ENCODE data around the gene INPP5B.
A peak's percentile ranks its signal among the peaks of the same experiment; 100 is the strongest.
"Not testable (repeated sequence)": the region's sequence is repeated elsewhere in the genome, so short reads cannot be mapped to it uniquely, and the experiment has no call there.

INPP5B gene

GRCh38 chr1:37946703-37947360 is at the start of gene INPP5B:
Gene INPP5B, minus strand, starts transcription at chr1:37947053. Its CDS starts 745 bp downstream, at chr1:37946308.
- peak; percentile 70 for DNase-seq

GRCh38 chr1:37995751-37996345 is 49.0 kb upstream of the INPP5B start:
- DNase-seq: no peak

- no peak for DNase-seq
Observed at GRCh38 chr1:37994886-37995566, 48.2 kb upstream of the INPP5B start.

GRCh38 chr1:37989361-37989930 is 42.6 kb upstream of the INPP5B start:
- DNase-seq: peak; percentile 37

GRCh38 chr1:37987679-37988078 is 40.8 kb upstream of the INPP5B start:
- no peak for DNase-seq

- no peak for DNase-seq
Observed at GRCh38 chr1:37983546-37983945, 36.7 kb upstream of the INPP5B start.

- no peak for DNase-seq
Observed at GRCh38 chr1:37978541-37978940, 31.7 kb upstream of the INPP5B start.

- not testable (repeated sequence) for DNase-seq
Observed at GRCh38 chr1:37975083-37975482, 28.2 kb upstream of the INPP5B start.

- DNase-seq: no peak
Observed at GRCh38 chr1:37974567-37974966, 27.7 kb upstream of the INPP5B start.

- DNase-seq: not testable (repeated sequence)
Observed at GRCh38 chr1:37973684-37974083, 26.8 kb upstream of the INPP5B start.

- DNase-seq: no peak
Observed at GRCh38 chr1:37965301-37965700, 18.4 kb upstream of the INPP5B start.

GRCh38 chr1:37964106-37964505 is 17.3 kb upstream of the INPP5B start:
- not testable (repeated sequence) for DNase-seq

GRCh38 chr1:37958690-37959089 is 11.8 kb upstream of the INPP5B start:
- no peak for DNase-seq

GRCh38 chr1:37955685-37956084 is 8.8 kb upstream of the INPP5B start:
- DNase-seq: no peak

GRCh38 chr1:37954316-37954971 is 7.6 kb upstream of the INPP5B start:
- no peak for DNase-seq

- DNase-seq: no peak
Observed at GRCh38 chr1:37952738-37953137, 5.9 kb upstream of the INPP5B start.

GRCh38 chr1:37951783-37952624 is 5.2 kb upstream of the INPP5B start:
- DNase-seq: no peak

GRCh38 chr1:37951041-37951782 is 4.4 kb upstream of the INPP5B start:
- DNase-seq: no peak

GRCh38 chr1:37949524-37950152 is 2.8 kb upstream of the INPP5B start:
- no peak for DNase-seq

- DNase-seq: no peak
Observed at GRCh38 chr1:37948841-37949240, 2.0 kb upstream of the INPP5B start.

- no peak for DNase-seq
Observed at GRCh38 chr1:37948166-37948565, 1.3 kb upstream of the INPP5B start.
